ENCODE measurements around the gene CCDC80. TPM values are rescaled to one million over a fixed set of nuclear protein-coding genes. Genes with fewer than 3 reads are reported as not detected.

The CCDC80 gene
- total RNA-seq, 4 donors from 2014 or later = 42.9 to 278 (median 225) TPM

DNA sequence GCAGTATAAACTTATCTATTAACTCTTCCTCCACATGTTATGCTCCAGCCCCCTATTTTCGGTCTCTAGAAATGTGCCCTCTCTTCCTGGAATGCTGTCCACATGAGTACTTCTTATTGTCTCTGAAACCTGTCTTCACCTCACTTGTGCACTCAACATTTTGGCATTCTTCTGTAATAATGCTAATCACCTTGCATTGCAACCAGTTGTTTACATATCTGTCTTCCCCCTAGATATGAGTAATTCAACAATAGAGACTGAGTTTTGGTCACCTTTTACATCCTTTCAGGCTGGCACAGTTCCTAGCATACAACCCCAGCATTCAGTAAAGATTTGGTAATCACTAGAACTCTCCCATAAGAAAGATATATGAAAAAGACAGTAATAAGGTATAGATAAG, 17.2 kb downstream of the CCDC80 start:
- no peak for DNase-seq (ENCODE audit: low spot score)

DNA sequence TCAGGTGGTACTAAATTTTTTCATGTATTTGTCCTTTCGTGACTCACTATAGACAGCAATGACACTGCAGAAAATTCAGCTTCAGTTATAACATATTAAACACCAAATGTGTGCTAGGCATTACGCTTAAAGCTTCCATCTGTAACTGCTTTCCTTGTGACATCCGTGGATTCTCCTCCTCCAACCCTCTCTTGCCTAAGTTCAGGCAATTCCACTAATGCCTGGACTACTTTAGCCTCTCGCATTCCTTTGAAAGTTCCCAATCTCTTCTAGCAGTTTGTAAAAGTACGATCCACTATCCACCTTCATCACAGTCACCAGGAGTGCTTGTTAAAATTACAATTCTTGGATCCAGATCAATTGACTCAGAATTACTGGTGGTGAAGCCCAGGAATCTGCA, 17.7 kb downstream of the CCDC80 start:
- TF ChIP-seq, protein P1, sequence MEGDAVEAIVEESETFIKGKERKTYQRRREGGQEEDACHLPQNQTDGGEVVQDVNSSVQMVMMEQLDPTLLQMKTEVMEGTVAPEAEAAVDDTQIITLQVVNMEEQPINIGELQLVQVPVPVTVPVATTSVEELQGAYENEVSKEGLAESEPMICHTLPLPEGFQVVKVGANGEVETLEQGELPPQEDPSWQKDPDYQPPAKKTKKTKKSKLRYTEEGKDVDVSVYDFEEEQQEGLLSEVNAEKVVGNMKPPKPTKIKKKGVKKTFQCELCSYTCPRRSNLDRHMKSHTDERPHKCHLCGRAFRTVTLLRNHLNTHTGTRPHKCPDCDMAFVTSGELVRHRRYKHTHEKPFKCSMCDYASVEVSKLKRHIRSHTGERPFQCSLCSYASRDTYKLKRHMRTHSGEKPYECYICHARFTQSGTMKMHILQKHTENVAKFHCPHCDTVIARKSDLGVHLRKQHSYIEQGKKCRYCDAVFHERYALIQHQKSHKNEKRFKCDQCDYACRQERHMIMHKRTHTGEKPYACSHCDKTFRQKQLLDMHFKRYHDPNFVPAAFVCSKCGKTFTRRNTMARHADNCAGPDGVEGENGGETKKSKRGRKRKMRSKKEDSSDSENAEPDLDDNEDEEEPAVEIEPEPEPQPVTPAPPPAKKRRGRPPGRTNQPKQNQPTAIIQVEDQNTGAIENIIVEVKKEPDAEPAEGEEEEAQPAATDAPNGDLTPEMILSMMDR (IDR thresholded peaks at IDR 0.05) = no peak

More for the DNA sequence above, 17.2 kb downstream of the CCDC80 start:
- ATAC-seq (ENCODE audit: low FRiP score) = no peak
- TF ChIP-seq, protein P1 (IDR thresholded peaks at IDR 0.05) = no peak

DNA sequence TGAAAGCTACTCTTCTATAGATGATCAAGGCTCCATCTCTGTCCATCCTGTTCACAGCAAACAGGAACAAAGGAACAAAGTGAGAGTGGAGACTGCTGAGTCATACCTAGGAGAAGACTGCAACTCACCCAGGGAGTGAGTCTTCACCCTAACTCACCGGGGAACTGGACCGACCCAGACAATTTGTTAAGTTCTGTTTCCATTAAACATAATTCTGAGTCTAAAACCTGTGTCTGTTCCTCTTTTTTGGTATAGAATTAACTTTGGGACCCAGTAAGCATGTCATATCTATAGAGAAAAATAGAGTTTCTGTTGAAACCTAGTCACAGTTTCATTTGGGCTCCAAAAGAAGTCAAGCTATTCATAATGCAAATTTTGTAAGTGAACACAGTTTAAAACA, 21.6 kb downstream of the CCDC80 start:
- TF ChIP-seq, protein P1 (IDR thresholded peaks at IDR 0.05) = no peak
- no peak for DNase-seq (ENCODE audit: low spot score)
- ATAC-seq (ENCODE audit: low FRiP score) = peak; percentile 79

More for the DNA sequence above, 17.7 kb downstream of the CCDC80 start:
- no peak for ATAC-seq (ENCODE audit: low FRiP score)
- DNase-seq (ENCODE audit: low spot score) = no peak

DNA sequence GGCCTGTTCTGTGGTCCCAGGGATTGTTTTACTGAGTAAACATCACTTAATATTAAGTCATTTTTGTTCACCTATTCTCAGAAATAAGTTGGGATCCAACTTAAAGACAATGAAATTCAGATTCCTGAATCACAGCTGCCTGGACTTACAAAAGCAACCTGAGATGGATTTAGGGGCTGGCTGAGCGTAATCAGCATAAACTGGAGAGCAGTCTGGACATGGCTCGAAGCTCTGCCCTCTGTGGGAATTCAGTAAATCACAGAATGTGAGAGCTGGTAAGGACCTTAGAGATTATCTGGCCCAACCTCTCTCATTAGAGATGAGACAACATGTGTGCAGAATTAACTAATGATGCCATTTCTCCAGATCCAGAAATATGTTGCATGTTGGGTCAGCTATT, 23.7 kb downstream of the CCDC80 start:
- TF ChIP-seq, protein P1 (IDR thresholded peaks at IDR 0.05) = no peak
- DNase-seq (ENCODE audit: low spot score) (no peak), ATAC-seq (ENCODE audit: low FRiP score) (no peak)

DNA sequence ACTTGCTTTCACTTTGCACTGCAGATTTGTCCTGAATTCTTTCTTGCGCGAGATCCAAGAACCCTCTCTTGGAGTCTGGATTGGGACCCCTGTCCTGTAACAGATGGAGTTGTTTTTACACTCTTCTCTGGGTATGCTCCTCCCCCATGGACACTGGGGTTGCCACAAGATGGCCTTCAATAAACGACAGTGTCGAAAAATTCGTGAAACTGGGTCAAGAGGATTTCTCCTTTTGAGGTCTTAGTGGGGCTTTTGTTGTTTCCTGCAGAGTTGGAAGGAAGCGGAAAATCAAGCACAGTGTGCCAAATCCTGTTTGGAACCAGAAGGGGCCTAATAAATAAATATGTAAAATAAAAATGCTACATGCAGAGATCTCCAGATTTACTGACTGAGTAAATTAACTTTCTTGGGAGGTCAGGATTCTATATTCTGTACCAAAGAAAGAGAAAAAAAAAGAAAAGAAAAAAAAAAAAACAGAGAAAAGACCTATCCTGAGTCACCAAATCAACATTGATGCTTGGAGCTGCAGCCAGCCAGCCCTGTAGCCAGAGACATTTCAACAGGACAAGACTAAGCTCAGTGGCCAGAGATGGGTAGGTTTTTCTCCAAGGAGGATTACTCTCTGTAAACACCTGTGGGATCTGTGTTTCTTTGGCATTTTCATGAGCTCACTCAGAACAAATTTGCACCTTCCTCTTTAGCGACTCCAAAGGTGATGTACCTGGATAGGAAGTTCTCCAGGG, 24.8 kb downstream of the CCDC80 start:
- DNase-seq (ENCODE audit: low spot score) (no peak), ATAC-seq (ENCODE audit: low FRiP score) (no peak)
- TF ChIP-seq, protein P1 (IDR thresholded peaks at IDR 0.05) = no peak

DNA sequence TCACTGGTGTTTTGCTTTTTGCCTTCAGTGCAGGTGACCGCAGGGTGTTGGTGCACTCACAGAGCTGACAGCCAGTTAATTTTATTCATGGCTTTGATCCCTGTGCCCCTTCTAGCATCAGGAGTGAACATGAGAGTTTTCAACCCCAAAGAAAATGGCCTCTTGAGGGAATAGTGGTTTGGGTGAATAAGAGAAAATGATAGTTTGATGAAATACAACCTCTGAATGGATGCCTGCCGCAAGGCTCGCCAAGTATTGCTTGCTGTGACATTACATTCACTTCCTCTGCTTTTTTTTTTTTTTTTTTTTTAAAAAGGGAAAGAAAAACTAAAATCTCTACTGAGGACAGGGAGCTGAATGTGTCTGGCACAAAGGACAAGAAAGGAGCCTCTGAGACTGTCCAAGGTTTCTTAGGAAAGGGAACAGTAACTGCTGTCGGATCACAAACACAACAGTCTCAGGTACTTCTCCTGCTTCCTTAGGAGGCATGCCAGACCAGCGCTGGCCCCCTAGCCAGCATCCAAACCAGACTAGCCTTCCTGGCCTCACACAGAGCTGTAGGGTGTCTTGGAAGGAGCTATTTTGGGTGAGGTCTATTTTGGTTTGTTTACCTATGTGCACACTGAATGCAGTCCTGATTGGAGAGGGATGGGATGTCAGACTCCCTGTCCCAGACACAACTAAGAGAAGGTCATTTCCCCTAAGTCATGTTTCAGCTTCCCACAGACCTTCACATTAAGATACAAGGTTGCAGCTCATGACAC, 29.0 kb downstream of the CCDC80 start:
- DNase-seq (ENCODE audit: low spot score) = no peak
- TF ChIP-seq, protein P1 (IDR thresholded peaks at IDR 0.05) = no peak
- ATAC-seq (ENCODE audit: low FRiP score) = no peak

Data from omental fat pad (tissue), 4 donors.